Vagina (tissue), 2 donors: Measurements from ENCODE around the gene NDUFAF5. TPM values are rescaled to one million over a fixed set of nuclear protein-coding genes. Genes with fewer than 3 reads are reported as not detected.

Experiments
- DNase-seq, 2 donors: peaks; one replicate each; pipeline ENCODE4 v3.0.0-alpha.2; 2017; ENCODE audit errors: extremely low spot score in 2 of 2
- H3K27ac ChIP-seq: fragments of 200-600 bp; sonication (generic); one replicate; pipeline ENCODE4 v1.5.1; 2019
- H3K27me3 ChIP-seq: fragments of 200-600 bp; sonication (generic); one replicate; pipeline ENCODE4 v1.5.1; 2019
- H3K36me3 ChIP-seq, 2 donors: fragments of 200-600 bp; sonication (generic); one replicate each; pipeline ENCODE4 v1.5.1; 2017 to 2019
- H3K4me1 ChIP-seq: fragments of 200-600 bp; sonication (generic); one replicate; pipeline ENCODE4 v1.5.1; 2019
- H3K4me3 ChIP-seq, 2 donors: fragments of 200-600 bp; sonication (generic); 1 replicate in 1 of 2; 2 replicates in 1 of 2; pipeline ENCODE4 v1.5.1; 2016 to 2019
- H3K9me3 ChIP-seq: fragments of 200-600 bp; sonication (generic); one replicate; pipeline ENCODE4 v1.5.1; 2019
- POLR2A ChIP-seq, 2 donors: fragments of 450-650 bp; IDR thresholded peaks; one replicate each; pipeline ENCODE4 v1.6.1; 2017; ENCODE audit warnings: antibody characterized with exemption in 2 of 2, mild to moderate bottlenecking in 2 of 2, moderate library complexity in 2 of 2
- POLR2AphosphoS5 ChIP-seq, 2 donors: sonication (generic); formaldehyde crosslinking; IDR thresholded peaks; one replicate each; pipeline ENCODE4 v1.9.0; 2017; ENCODE audit warnings: antibody characterized with exemption in 2 of 2, mild to moderate bottlenecking in 2 of 2, low read depth in 1 of 2; ENCODE audit not compliant: insufficient read depth in 1 of 2
- intact Hi-C: fragments of 100-400 bp; cut with DNase I; formaldehyde crosslinking; loops from one replicate; pipeline ENCODE4 v1.15.1; 2023
- total RNA-seq: library from RNA; depleted of rRNA; stranded (reverse); fragments of >200 nt; gene quantifications from one replicate; pipeline ENCODE4 v1.2.3, GENCODE V29; 2016
- TF ChIP-seq, protein P1 (sequence below), 3 experiments: fragments of 450-650 bp in 2 of 3; fragments of 200-600 bp in 1 of 3; sonication (generic) in 1 of 3; IDR thresholded peaks; one replicate each; pipeline ENCODE4 v1.5.1; 2017 to 2019; ENCODE audit warnings: antibody characterized with exemption in 3 of 3, mild to moderate bottlenecking in 2 of 3, moderate library complexity in 2 of 3

Gene NDUFAF5
- total RNA-seq, 1 donor from 2014 or later, result 11.3 TPM

- no peak for DNase-seq
- Histone ChIP-seq H3K36me3 (peaks cover 0 to 25% of the 10 kb centered on the region in 2 donors), H3K27me3 (no peaks in the 10 kb centered on the region), H3K4me3 (no peak overlapping the region), H3K9me3 (no peaks in the 10 kb centered on the region), H3K4me1 (peaks cover 33% of the 10 kb centered on the region), H3K27ac (no peak overlapping the region)
- intact Hi-C loops, result no loop called here
- TF ChIP-seq, protein P1, sequence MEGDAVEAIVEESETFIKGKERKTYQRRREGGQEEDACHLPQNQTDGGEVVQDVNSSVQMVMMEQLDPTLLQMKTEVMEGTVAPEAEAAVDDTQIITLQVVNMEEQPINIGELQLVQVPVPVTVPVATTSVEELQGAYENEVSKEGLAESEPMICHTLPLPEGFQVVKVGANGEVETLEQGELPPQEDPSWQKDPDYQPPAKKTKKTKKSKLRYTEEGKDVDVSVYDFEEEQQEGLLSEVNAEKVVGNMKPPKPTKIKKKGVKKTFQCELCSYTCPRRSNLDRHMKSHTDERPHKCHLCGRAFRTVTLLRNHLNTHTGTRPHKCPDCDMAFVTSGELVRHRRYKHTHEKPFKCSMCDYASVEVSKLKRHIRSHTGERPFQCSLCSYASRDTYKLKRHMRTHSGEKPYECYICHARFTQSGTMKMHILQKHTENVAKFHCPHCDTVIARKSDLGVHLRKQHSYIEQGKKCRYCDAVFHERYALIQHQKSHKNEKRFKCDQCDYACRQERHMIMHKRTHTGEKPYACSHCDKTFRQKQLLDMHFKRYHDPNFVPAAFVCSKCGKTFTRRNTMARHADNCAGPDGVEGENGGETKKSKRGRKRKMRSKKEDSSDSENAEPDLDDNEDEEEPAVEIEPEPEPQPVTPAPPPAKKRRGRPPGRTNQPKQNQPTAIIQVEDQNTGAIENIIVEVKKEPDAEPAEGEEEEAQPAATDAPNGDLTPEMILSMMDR (IDR thresholded peaks at IDR 0.05), result peak in 1 of 3 experiments; percentile 5
- no peak for TF ChIP-seq POLR2A (IDR thresholded peaks at IDR 0.05)
- TF ChIP-seq POLR2AphosphoS5 (IDR thresholded peaks at IDR 0.05; ENCODE audit: insufficient read depth in 1 of 2, low read depth in 1 of 2), result no peak
Observed at GRCh38 chr20:13788167-13788834, 3.5 kb downstream of the NDUFAF5 start.

DNA sequence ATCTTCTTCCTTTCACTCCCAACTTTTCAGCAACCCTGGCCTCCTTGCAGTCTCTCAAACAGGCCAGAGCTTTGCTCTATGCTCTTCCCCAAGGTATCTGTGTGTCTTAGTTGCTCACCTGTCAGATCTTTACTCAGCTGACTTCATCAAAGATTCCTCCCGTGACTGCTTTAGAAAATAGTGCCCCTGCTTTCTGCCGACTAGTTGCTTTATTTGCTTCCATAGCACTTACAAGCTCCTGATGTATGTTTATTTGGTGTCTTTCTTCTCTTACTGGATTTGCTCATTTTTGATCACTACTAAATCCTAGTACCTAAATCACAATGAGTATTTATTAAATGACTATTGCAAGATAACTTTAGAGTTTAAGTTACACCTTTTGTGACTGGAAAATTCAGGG lies 5.9 kb downstream of the NDUFAF5 start:
- peaks cover 22% of the 10 kb centered on the region for H3K4me1 ChIP-seq
- H3K27me3 ChIP-seq, result no peaks in the 10 kb centered on the region
- DNase-seq, result no peak
- H3K36me3 ChIP-seq, result peaks cover 0 to 40% of the 10 kb centered on the region in 2 donors
- no peak overlapping the region for H3K27ac ChIP-seq
- H3K4me3 ChIP-seq, result no peak overlapping the region
- H3K9me3 ChIP-seq, result no peaks in the 10 kb centered on the region
- TF ChIP-seq, protein P1 (IDR thresholded peaks at IDR 0.05), result no peak
- TF ChIP-seq POLR2A (IDR thresholded peaks at IDR 0.05), result no peak
- no peak for TF ChIP-seq POLR2AphosphoS5 (IDR thresholded peaks at IDR 0.05; ENCODE audit: insufficient read depth in 1 of 2, low read depth in 1 of 2)
- intact Hi-C loops, result no loop called here

GRCh38 chr20:13791540-13792459 lies 7.0 kb downstream of the NDUFAF5 start:
- no peak for DNase-seq
- Histone ChIP-seq H3K27ac (no peak overlapping the region), H3K4me3 (no peak overlapping the region), H3K9me3 (no peaks in the 10 kb centered on the region), H3K4me1 (peaks cover 11% of the 10 kb centered on the region), H3K36me3 (peaks cover 0 to 51% of the 10 kb centered on the region in 2 donors), H3K27me3 (no peaks in the 10 kb centered on the region)
- TF ChIP-seq, protein P1 (IDR thresholded peaks at IDR 0.05), result no peak
- TF ChIP-seq POLR2AphosphoS5 (IDR thresholded peaks at IDR 0.05; ENCODE audit: insufficient read depth in 1 of 2, low read depth in 1 of 2), result no peak
- intact Hi-C loops, result no loop called here

GRCh38 chr20:13793001-13793400 lies 8.2 kb downstream of the NDUFAF5 start:
- Histone ChIP-seq H3K27ac (no peak overlapping the region), H3K4me3 (no peak overlapping the region), H3K36me3 (peaks cover 0 to 59% of the 10 kb centered on the region in 2 donors), H3K4me1 (no peaks in the 10 kb centered on the region), H3K9me3 (no peaks in the 10 kb centered on the region), H3K27me3 (no peaks in the 10 kb centered on the region)
- TF ChIP-seq, protein P1 (IDR thresholded peaks at IDR 0.05), result no peak
- TF ChIP-seq POLR2A (IDR thresholded peaks at IDR 0.05) (no peak), POLR2AphosphoS5 (IDR thresholded peaks at IDR 0.05; ENCODE audit: insufficient read depth in 1 of 2, low read depth in 1 of 2) (no peak)
- intact Hi-C loops, result no loop called here
- no peak for DNase-seq
